CD4-positive, alpha-beta T cell treated with Interleukin-4 for 1 hour (primary cell): ENCODE results near the gene KRT80.
"Not testable (repeated sequence)": the region's sequence is repeated elsewhere in the genome, so short reads cannot be mapped to it uniquely, and the experiment has no call there.

Source experiments
- DNase-seq, 2 donors: peaks; one replicate each; pipeline ENCODE4 v3.0.0-alpha.2; 2020 to 2022

Gene KRT80

GRCh38 chr12:52191841-52192791 is at the start of gene KRT80:
KRT80 (minus strand) TSS chr12:52192014; CDS start chr12:52191902, 112 bp downstream.
- DNase-seq: peak in 1 of 2 donors; percentile 49

- no peak for DNase-seq
These were observed 49.5 kb upstream of the KRT80 start for GRCh38 chr12:52241205-52241842.

- DNase-seq: not testable (repeated sequence)
These were observed 48.4 kb upstream of the KRT80 start for GRCh38 chr12:52240247-52240646.

- DNase-seq: no peak
These were observed 48.0 kb upstream of the KRT80 start for GRCh38 chr12:52239767-52240166.

- no peak for DNase-seq
These were observed 47.3 kb upstream of the KRT80 start for GRCh38 chr12:52238916-52239646.

- no peak for DNase-seq
These were observed 46.5 kb upstream of the KRT80 start for GRCh38 chr12:52238207-52238840.

- DNase-seq: no peak
These were observed 44.7 kb upstream of the KRT80 start for GRCh38 chr12:52236386-52237050.

GRCh38 chr12:52235822-52236361 is 44.1 kb upstream of the KRT80 start:
- no peak for DNase-seq

GRCh38 chr12:52235001-52235764 is 43.4 kb upstream of the KRT80 start:
- DNase-seq: no peak

GRCh38 chr12:52234223-52234810 is 42.5 kb upstream of the KRT80 start:
- DNase-seq: no peak

GRCh38 chr12:52233462-52234207 is 41.8 kb upstream of the KRT80 start:
- DNase-seq: no peak

- DNase-seq: no peak
These were observed 41.1 kb upstream of the KRT80 start, which contains the start of gene KRT7 for GRCh38 chr12:52232674-52233461. KRT7 (plus strand) TSS chr12:52233243; CDS start chr12:52233297, 54 bp downstream.

- no peak for DNase-seq
These were observed 40.4 kb upstream of the KRT80 start for GRCh38 chr12:52232203-52232673.

GRCh38 chr12:52231305-52232202 is 39.7 kb upstream of the KRT80 start:
- no peak for DNase-seq

GRCh38 chr12:52230364-52231281 is 38.8 kb upstream of the KRT80 start:
- DNase-seq: no peak

- no peak for DNase-seq
These were observed 38.1 kb upstream of the KRT80 start for GRCh38 chr12:52229836-52230343.
